GM19468 (cell line): ENCODE results near the gene CEP350.
"Not testable (repeated sequence)": the region's sequence is repeated elsewhere in the genome, so short reads cannot be mapped to it uniquely, and the experiment has no call there.

Source experiments
- ATAC-seq: cut with Tn5 transposase; IDR thresholded peaks from one replicate; pipeline ENCODE4 v1.9.1; 2021; ENCODE audit warnings: mild to moderate bottlenecking, moderate library complexity, moderate number of reproducible peaks; ENCODE audit not compliant: unreplicated experiment; ENCODE audit errors: extremely low read depth

CEP350 gene

GRCh38 chr1:180101411-180101810, 146.8 kb downstream of the CEP350 start:
- no peak for ATAC-seq

GRCh38 chr1:180103819-180104218, 149.2 kb downstream of the CEP350 start:
- ATAC-seq = no peak

- no peak for ATAC-seq
Measured at GRCh38 chr1:180112091-180112490, 157.5 kb downstream of the CEP350 start.

- ATAC-seq = no peak
Measured at GRCh38 chr1:180112984-180113647, 158.5 kb downstream of the CEP350 start.

GRCh38 chr1:180114396-180114945, 159.9 kb downstream of the CEP350 start:
- ATAC-seq = no peak

DNA sequence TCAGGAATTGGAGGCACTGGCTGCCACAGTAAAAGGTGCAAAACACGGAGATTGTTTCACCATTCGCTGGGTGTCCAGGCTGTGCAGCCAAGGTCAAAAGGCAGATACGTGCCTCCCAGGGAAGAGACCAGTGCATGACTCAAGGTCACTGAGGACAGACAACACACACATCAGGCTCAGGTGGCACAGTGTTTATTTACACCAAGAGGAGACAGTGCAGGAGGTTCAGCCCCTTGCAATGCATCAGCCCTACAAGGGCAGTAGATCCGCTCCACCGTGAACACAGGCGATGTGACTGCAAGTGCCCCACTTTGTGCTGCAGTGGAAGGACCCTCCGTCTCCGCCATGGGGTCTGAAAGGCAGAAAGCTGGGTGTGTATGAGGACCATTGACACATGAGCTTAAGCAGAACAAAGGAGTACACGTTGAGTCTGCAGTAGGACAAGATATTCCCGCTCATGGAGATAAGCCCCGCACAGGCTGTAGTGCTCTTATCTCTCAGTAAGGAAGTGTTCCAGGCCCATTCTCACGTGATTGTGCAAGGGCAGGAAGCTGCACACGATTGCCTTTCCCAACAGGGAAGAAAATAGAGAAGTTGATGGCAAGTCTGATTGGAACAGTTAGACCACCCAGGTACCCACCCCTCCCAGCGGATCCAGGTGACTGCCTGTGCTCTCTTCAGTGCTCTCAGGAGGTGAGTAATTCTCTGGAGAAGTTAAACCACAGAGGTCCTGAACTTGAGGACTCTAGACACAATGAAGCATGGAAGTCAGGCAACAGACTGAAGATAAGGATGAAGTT, 162.6 kb downstream of the CEP350 start:
- no peak for ATAC-seq

- ATAC-seq = no peak
Measured at GRCh38 chr1:180117764-180118116, 163.1 kb downstream of the CEP350 start.

DNA sequence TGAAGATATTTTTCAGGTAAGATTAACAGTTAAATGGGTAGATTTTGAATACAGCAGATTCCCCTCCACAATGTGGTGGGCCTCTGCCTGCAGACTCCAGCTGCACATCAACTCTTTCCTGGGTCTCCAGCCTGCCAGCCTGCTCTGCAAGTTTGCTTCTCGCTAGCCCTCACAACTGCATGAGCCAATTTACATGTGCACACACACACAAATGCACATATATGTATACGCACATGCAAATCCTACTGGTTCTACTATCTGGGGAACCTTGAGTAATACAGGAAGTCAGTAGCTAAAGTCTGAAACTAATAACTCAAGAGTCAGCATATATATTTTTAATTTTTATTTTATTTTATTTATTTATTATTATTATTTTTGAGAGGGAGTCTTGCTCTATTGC, 165.2 kb downstream of the CEP350 start:
- ATAC-seq = no peak

DNA sequence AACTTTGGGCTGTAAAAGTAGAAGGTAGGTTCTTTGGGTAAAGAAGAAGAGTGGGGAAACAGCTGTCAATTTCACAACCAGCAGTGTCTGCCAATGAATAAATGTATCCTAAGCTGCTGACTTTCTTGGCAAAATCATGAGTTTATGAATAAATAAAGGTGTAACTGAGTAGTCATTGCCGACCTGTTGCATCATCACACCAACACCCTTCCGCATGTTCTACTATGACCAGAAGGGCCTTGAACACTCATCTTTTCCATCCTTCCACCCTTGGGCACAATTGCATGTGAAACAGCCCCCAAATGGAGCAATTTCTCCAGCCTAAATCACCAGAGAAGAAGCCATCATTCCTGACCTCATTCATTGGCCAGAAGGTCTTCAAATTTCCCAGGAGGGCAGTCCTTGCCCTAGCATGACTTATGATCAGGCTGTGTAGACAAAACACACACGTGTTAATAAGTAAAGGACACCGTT, 168.9 kb downstream of the CEP350 start:
- ATAC-seq = no peak

- ATAC-seq = no peak
Measured at GRCh38 chr1:180130651-180131050, 176.0 kb downstream of the CEP350 start.

DNA sequence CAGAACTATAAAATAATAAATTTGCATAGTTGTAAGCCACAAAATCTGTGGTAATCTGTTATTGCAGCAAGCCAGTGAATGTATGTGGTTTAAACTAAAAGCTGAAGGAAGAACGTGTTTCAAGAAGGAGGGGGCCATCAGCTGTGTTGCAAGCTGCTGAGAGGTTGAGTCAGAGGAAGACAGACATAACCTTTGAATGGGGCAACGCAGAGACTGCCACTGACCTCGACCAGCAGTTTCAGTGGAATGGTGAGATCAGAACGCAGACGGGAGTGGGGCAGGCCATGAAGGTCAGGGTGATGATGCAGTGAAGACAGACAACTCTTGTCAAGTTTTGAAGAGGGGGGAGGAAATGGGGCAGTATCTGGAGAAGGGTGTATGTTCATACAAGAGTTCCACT, 176.9 kb downstream of the CEP350 start:
- no peak for ATAC-seq

- no peak for ATAC-seq
Measured at GRCh38 chr1:180133193-180133592, 178.6 kb downstream of the CEP350 start.

GRCh38 chr1:180133688-180134087, 179.1 kb downstream of the CEP350 start:
- ATAC-seq = not testable (repeated sequence)

- no peak for ATAC-seq
Measured at GRCh38 chr1:180135535-180135934, 180.9 kb downstream of the CEP350 start.

DNA sequence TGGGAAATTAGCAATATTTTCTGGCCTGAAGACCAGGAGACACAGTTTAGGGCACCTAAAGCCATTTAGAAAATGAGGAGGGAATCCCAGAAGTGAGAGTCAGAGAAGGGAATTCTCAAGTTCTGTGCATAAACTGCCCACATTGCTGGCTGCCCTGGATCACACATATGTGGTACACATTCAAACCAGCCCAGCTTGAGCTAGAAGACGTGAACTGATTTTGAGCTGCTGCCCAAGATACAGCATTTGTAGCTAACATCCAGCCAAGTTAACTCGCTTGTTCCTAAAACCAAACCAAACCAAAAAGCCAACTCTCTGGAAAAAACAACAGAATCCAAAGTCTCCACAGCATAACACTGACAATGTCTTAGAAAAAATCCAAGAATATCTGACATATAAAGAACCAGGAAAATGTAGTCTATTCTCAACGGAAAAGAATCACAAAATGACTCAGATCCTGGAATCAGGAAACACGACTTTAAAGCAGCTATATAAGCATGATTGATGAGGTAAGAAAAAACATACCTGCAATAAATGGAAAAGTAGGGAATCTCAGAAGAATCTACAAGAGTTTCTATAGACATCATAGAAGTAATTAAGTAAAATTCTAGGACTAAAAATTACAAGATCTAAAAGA, 181.8 kb downstream of the CEP350 start:
- ATAC-seq = no peak

- no peak for ATAC-seq
Measured at GRCh38 chr1:180136968-180137356, 182.4 kb downstream of the CEP350 start.

DNA sequence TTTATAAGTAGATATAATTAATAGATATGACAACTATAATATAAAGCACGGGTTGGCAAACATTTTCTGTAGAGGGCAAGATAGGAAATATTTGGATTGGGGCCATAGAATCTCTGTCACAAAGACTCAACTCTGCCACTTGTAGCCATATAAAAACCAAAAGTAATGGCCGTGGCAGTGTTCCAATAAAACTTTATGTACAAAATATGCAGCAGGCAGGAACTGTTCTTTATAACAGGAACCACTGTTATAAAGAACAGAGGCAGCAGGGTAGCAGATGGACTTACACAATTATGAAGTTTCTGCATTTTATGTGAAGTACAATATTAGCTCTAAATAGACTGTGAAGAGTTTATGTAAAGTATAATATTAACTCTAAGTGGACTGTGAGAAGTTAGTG, 183.2 kb downstream of the CEP350 start:
- ATAC-seq = no peak

DNA sequence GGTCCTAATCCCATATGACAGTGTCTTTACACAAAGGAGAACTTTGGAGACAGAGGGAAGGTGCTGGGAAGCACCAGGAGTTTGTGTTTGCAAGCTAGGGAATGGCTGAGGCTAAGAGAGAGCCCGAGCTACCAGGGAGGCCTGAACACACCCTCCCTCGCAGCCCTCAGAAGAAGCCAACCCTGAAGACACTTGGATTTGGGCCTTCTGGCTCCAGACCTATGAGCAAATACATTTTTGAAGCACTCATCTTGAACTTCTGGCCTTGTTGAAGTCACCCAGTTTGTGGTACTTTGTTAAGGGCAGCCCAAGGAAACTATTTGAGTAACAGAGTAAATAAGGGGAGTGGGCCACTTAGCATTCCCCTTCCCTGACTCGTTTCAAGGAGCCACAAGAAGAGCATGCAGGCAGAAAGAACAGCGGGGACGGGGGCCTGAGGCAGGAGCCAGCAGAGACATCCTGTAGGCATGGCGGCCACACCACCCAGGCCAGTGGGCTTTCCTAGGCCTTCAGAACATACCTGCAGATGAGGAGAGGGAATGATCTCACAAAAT, 186.8 kb downstream of the CEP350 start:
- no peak for ATAC-seq

- ATAC-seq = no peak
Measured at GRCh38 chr1:180143359-180143758, 188.7 kb downstream of the CEP350 start.

DNA sequence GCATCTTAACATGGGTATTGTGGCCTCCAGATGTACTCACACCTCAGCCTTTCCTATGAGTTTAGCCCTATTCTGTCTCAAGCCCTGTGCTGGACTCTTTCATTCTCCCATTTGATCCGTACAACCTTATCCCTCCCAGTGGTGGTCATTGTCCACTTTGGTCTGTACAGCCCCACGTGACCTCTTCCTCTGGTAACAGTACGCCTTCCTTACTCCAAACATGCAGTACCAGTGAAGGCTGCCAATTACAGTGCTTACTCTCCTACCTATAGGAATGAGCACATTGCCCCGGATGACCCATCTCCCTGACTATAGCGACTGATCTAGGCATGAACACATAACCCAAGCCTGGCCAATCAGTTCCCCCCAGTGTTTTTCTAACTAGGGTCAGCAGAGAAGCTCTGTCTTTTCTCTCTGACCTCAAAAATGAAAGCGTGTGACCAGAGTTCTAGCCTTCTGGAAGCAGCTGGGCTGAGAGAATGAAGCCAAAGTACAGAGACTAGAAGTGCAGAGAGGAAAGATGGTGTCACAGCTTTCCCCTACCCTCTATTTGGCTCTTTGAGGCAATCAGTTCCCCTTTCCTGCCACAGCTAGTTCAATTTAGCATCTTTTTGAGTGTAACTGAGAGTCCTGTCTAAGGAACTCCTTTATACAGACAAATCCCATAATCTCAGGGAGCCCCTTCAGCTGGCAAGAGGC, 190.2 kb downstream of the CEP350 start:
- ATAC-seq = no peak
